Ishikawa (cell line): ENCODE results near the gene C4orf54.

Source experiments
- EGR1 ChIP-seq: IDR thresholded peaks from 2 replicates; pipeline ENCODE4 v1.6.1; 2012
- EP300 ChIP-seq: IDR thresholded peaks from 2 replicates; pipeline ENCODE4 v1.6.1; 2012; ENCODE audit warnings: borderline replicate concordance
- FOXM1 ChIP-seq: IDR thresholded peaks from 2 replicates; pipeline ENCODE4 v1.6.1; 2012; ENCODE audit warnings: low read depth, borderline replicate concordance
- NFIC ChIP-seq: IDR thresholded peaks from 2 replicates; pipeline ENCODE4 v1.6.1; 2012
- TCF12 ChIP-seq: IDR thresholded peaks from 2 replicates; pipeline ENCODE4 v1.6.1; 2012; ENCODE audit warnings: low read depth
- TEAD4 ChIP-seq: IDR thresholded peaks from 2 replicates; pipeline ENCODE4 v1.6.1; 2012
- ZBTB7A ChIP-seq: IDR thresholded peaks from 2 replicates; pipeline ENCODE4 v1.6.1; 2012; ENCODE audit warnings: low read depth

DNA sequence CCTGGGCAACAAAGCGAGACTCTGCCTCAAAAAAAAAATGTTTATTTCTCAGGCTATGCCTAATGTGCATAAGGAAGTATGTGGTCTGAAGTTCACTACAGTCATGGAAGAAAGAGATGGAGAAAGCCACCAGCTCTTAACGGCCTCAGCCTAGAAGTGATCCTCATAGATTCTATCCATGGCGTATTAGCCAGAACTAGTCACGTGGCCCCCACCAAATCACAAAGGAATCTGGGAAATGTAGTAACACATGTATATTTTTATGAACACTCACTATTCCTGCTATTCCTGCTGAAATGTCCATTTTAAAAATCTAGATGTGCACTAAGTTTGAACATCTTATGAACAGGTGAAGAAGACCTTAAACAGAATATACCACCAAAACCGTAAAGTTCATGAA is 49.2 kb downstream of the C4orf54 start:
- TF ChIP-seq FOXM1: no peak
- no peak for TF ChIP-seq EGR1
- no peak for TF ChIP-seq NFIC
- no peak for TF ChIP-seq TEAD4
- no peak for TF ChIP-seq TCF12
- TF ChIP-seq EP300: no peak
- no peak for TF ChIP-seq ZBTB7A
